Bone marrow (tissue), 2 donors: ENCODE data around the gene FAM186B.
"Not testable (repeated sequence)": the region's sequence is repeated elsewhere in the genome, so short reads cannot be mapped to it uniquely, and the experiment has no call there.

Experiments
- DNase-seq, 2 donors: peaks; one replicate each; lab custom pipeline; 2025; lab: John Stamatoyannopoulos, UW

The FAM186B gene

GRCh38 chr12:49605539-49605938 lies at the start of gene FAM186B:
TSS of gene FAM186B (minus strand) at chr12:49605639. CDS start at chr12:49605477, 162 bp downstream.
- not testable (repeated sequence) for DNase-seq

GRCh38 chr12:49654715-49655114 lies 49.3 kb upstream of the FAM186B start:
- DNase-seq = no peak

- DNase-seq = no peak
These were observed 47.6 kb upstream of the FAM186B start for GRCh38 chr12:49652921-49653520.

GRCh38 chr12:49651855-49652254 lies 46.4 kb upstream of the FAM186B start:
- DNase-seq = no peak

GRCh38 chr12:49649892-49650291 lies 44.5 kb upstream of the FAM186B start:
- DNase-seq = no peak

GRCh38 chr12:49649445-49649844 lies 44.0 kb upstream of the FAM186B start:
- no peak for DNase-seq

GRCh38 chr12:49648712-49649003 lies 43.2 kb upstream of the FAM186B start:
- no peak for DNase-seq

GRCh38 chr12:49647827-49648711 lies 42.6 kb upstream of the FAM186B start:
- no peak for DNase-seq

GRCh38 chr12:49646871-49647654 lies 41.6 kb upstream of the FAM186B start:
- no peak for DNase-seq

GRCh38 chr12:49646331-49646830 lies 40.9 kb upstream of the FAM186B start:
- no peak for DNase-seq

- no peak for DNase-seq
These were observed 40.0 kb upstream of the FAM186B start for GRCh38 chr12:49645146-49646039.

GRCh38 chr12:49644620-49644994 lies 39.2 kb upstream of the FAM186B start:
- peak; percentile 58 to 75 for DNase-seq

GRCh38 chr12:49643961-49644619 lies 38.7 kb upstream of the FAM186B start:
- no peak for DNase-seq

GRCh38 chr12:49643135-49643534 lies 37.7 kb upstream of the FAM186B start:
- no peak for DNase-seq

- no peak for DNase-seq
These were observed 36.9 kb upstream of the FAM186B start for GRCh38 chr12:49642370-49642802.

GRCh38 chr12:49641748-49642369 lies 36.4 kb upstream of the FAM186B start:
- no peak for DNase-seq

- DNase-seq = peak in 1 of 2 donors; percentile 49
These were observed 31.7 kb upstream of the FAM186B start for GRCh38 chr12:49636979-49637755.

GRCh38 chr12:49636574-49636973 lies 31.1 kb upstream of the FAM186B start:
- no peak for DNase-seq

- DNase-seq = no peak
These were observed 30.2 kb upstream of the FAM186B start for GRCh38 chr12:49635656-49636055.

GRCh38 chr12:49635036-49635435 lies 29.6 kb upstream of the FAM186B start:
- DNase-seq = no peak
